OCI-LY1 (cell line): Measurements from ENCODE around the gene LSMEM2.

Experiments used
- EZH2 ChIP-seq: fragments of 200-600 bp; sonication (generic), shearing (Covaris generic); IDR thresholded peaks from 2 replicates; pipeline ENCODE4 v1.8.0; 2017; ENCODE audit warnings: borderline replicate concordance, mixed run types, mild to moderate bottlenecking, antibody characterized with exemption, low read length, moderate library complexity, mixed read lengths
- TF ChIP-seq, protein P1 (sequence below): fragments of 200-600 bp; sonication (generic), shearing (Covaris generic); IDR thresholded peaks from 2 replicates; pipeline ENCODE4 v1.5.1; 2017; ENCODE audit warnings: mild to moderate bottlenecking, antibody characterized with exemption, low read length, moderate library complexity, mixed read lengths

GRCh38 chr3:50249457-50249856 lies 29.4 kb upstream of the LSMEM2 start:
- TF ChIP-seq, protein P1, sequence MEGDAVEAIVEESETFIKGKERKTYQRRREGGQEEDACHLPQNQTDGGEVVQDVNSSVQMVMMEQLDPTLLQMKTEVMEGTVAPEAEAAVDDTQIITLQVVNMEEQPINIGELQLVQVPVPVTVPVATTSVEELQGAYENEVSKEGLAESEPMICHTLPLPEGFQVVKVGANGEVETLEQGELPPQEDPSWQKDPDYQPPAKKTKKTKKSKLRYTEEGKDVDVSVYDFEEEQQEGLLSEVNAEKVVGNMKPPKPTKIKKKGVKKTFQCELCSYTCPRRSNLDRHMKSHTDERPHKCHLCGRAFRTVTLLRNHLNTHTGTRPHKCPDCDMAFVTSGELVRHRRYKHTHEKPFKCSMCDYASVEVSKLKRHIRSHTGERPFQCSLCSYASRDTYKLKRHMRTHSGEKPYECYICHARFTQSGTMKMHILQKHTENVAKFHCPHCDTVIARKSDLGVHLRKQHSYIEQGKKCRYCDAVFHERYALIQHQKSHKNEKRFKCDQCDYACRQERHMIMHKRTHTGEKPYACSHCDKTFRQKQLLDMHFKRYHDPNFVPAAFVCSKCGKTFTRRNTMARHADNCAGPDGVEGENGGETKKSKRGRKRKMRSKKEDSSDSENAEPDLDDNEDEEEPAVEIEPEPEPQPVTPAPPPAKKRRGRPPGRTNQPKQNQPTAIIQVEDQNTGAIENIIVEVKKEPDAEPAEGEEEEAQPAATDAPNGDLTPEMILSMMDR = no peak
- TF ChIP-seq EZH2 = no peak
